Activated naive CD4-positive, alpha-beta T cell treated with Interleukin-2 at 50 U/mL for 16 hours (primary cell): ENCODE measurements around the gene TOMM6.

Experiments
- DNase-seq: peaks from one replicate; pipeline ENCODE4 v3.0.0-alpha.2; 2020

TOMM6 gene

GRCh38 chr6:41787219-41787917 is at the start of gene TOMM6:
Gene TOMM6, plus strand, starts transcription at chr6:41787694. Its CDS starts 4 bp downstream, at chr6:41787698.
- DNase-seq, result peak; percentile 96

GRCh38 chr6:41739041-41739440 is 48.5 kb upstream of the TOMM6 start:
- DNase-seq, result no peak

- DNase-seq, result no peak
These were observed 46.9 kb upstream of the TOMM6 start for GRCh38 chr6:41740366-41741162.

- DNase-seq, result no peak
These were observed 45.6 kb upstream of the TOMM6 start for GRCh38 chr6:41741625-41742490.

GRCh38 chr6:41743406-41744235 is 43.9 kb upstream of the TOMM6 start:
- no peak for DNase-seq

GRCh38 chr6:41744236-41744787 is 43.2 kb upstream of the TOMM6 start:
- DNase-seq, result no peak

GRCh38 chr6:41746107-41746506 is 41.4 kb upstream of the TOMM6 start:
- no peak for DNase-seq

GRCh38 chr6:41747256-41748101 is 40.0 kb upstream of the TOMM6 start, which contains the start of gene PGC:
Gene PGC, minus strand, starts transcription at chr6:41747397. Its CDS starts 63 bp downstream, at chr6:41747334.
- DNase-seq, result no peak

- DNase-seq, result no peak
These were observed 39.4 kb upstream of the TOMM6 start for GRCh38 chr6:41748102-41748477.

- no peak for DNase-seq
These were observed 39.0 kb upstream of the TOMM6 start for GRCh38 chr6:41748542-41748941.

GRCh38 chr6:41750374-41750773 is 37.1 kb upstream of the TOMM6 start:
- no peak for DNase-seq

GRCh38 chr6:41755895-41756294 is 31.6 kb upstream of the TOMM6 start:
- no peak for DNase-seq

- DNase-seq, result no peak
These were observed 31.1 kb upstream of the TOMM6 start for GRCh38 chr6:41756354-41756753.

GRCh38 chr6:41757271-41757670 is 30.2 kb upstream of the TOMM6 start:
- no peak for DNase-seq

GRCh38 chr6:41757931-41758640 is 29.4 kb upstream of the TOMM6 start:
- no peak for DNase-seq

GRCh38 chr6:41758641-41759035 is 28.9 kb upstream of the TOMM6 start:
- no peak for DNase-seq

GRCh38 chr6:41759106-41759904 is 28.2 kb upstream of the TOMM6 start:
- no peak for DNase-seq

GRCh38 chr6:41759905-41760579 is 27.5 kb upstream of the TOMM6 start:
- DNase-seq, result no peak

- no peak for DNase-seq
These were observed 24.0 kb upstream of the TOMM6 start for GRCh38 chr6:41763470-41763869.
